ENCODE results near the gene IL36A.
A peak's percentile ranks its signal among the peaks of the same experiment; 100 is the strongest.

Gene IL36A

GRCh38 chr2:113002677-113003076 lies 2.6 kb upstream of the IL36A start:
- DNase-seq (ENCODE audit: low read depth): no peak
- TF ChIP-seq CTCF (conservative IDR thresholded peaks at IDR 0.05; ENCODE audit: low read length): no peak
- no peak overlapping the region for H3K4me3 ChIP-seq (ENCODE audit: low read length)

DNA sequence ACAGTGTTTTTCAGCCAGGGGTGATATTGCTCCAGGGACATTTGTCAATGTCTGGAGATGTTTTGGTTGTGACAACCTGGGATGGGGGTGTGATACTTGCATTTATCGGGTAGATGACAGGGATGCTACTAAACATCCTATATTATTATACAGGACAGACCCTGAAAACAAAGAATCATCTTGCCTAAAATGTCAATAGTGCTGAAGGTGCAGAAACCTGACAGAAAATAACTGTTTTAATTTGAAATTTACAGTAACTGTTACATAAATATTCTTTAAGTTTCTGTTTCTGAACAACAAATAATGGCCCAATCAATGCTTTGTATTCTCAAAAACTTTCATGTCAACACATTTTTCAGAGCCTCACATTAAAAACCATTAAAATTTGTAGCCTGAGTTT lies 2.0 kb downstream of the IL36A start:
- no peak for TF ChIP-seq CTCF (conservative IDR thresholded peaks at IDR 0.05; ENCODE audit: low read length)

DNA sequence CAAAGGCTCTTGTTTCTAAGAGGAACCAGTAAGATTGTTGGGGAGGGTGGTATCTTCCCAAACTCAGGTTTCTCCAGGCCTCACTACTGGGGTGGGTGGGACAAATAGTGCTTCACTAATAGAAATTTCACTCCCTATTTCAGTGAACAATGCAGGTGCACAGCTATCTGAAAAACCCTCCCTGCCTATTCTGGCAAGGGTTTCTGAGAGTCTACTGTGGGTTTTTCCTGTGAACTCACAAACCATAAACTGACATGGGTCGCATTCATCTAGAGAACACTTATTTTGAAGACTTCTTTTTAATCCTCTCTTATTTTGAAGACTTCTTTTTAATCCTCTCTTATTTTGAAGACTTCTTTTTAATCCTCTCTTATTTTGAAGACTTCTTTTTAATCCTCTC lies 4.4 kb downstream of the IL36A start:
- no peak for TF ChIP-seq CTCF (conservative IDR thresholded peaks at IDR 0.05; ENCODE audit: low read length)
- no peak for DNase-seq (ENCODE audit: low read depth)
- H3K4me3 ChIP-seq (ENCODE audit: low read length): no peak overlapping the region

More for the DNA sequence above, 2.0 kb downstream of the IL36A start:
- H3K4me3 ChIP-seq (ENCODE audit: low read length): no peak overlapping the region
- no peak for DNase-seq (ENCODE audit: low read depth)

DNA sequence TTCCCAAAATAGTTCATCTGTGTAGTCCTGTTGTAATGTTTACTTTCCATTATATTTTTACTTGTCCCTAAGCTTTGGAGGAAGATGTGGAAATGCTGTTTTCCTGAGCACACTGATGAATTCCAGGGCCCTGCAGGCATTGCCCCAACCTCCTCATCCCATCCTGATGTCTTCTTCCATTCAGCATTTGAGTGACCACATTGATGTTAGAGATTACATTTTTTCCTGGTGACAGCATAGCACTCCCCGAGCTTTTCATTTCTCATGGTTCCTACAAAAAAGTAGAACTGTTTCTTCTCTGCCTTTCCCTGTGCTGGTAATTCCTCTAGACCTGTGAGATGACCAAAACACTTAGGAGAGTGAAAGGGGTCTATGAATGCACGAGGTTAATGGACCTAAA lies 4.8 kb downstream of the IL36A start:
- TF ChIP-seq CTCF (conservative IDR thresholded peaks at IDR 0.05; ENCODE audit: low read length): no peak
- peak; percentile 38 for DNase-seq (ENCODE audit: low read depth)
- no peak overlapping the region for H3K4me3 ChIP-seq (ENCODE audit: low read length)

DNA sequence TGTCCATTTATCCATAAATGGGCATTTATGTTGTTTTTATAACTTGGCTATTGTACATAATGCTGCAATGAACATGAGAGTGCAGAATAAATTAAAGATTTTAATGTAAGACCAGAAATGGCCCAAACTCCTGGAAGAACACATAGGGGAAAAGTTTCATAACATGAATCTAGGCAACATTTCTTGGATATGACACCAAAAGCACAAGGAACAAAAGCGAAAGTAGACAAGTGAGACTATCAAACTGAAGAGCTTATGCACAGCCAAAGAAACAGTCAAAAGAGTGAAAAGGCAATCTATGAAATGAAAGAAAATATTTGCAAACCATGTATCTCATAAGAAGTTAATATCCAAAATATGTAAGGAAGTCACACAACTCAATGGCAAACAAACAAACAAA lies 5.8 kb downstream of the IL36A start:
- no peak overlapping the region for H3K4me3 ChIP-seq (ENCODE audit: low read length)
- DNase-seq (ENCODE audit: low read depth): no peak
- TF ChIP-seq CTCF (conservative IDR thresholded peaks at IDR 0.05; ENCODE audit: low read length): no peak

GRCh38 chr2:113012436-113013335 lies 7.4 kb downstream of the IL36A start:
- no peak for TF ChIP-seq CTCF (conservative IDR thresholded peaks at IDR 0.05; ENCODE audit: low read length)
- DNase-seq (ENCODE audit: low read depth): no peak
- no peak overlapping the region for H3K4me3 ChIP-seq (ENCODE audit: low read length)

DNA sequence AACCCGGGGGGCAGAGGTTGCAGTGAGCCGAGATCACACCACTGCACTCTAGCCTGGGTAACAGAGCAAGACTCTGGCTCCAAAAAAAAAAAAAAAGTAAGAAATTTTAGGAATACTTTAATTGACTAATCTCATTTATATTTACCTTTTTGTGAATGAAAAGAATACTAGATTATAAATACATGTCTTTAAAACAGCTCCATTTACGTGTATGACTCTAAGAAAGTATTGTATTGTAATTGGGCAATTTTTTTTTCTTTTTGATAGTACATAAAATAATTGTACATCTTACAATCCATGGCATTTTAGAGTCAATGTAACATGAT lies 8.0 kb downstream of the IL36A start:
- TF ChIP-seq CTCF (conservative IDR thresholded peaks at IDR 0.05; ENCODE audit: low read length): no peak
- no peak overlapping the region for H3K4me3 ChIP-seq (ENCODE audit: low read length)
- DNase-seq (ENCODE audit: low read depth): no peak

Measured in AG10803 (cell line).